Ramos (cell line): ENCODE measurements around the gene MBD2.
"Not testable (repeated sequence)": the region's sequence is repeated elsewhere in the genome, so short reads cannot be mapped to it uniquely, and the experiment has no call there.

Experiments
- in situ Hi-C: fragments of 300-500 bp; cut with MboI; formaldehyde crosslinking; loops from one replicate; pipeline ENCODE4 v1.14.3; 2022; ENCODE audit warnings: low sequenced_read_pairs; ENCODE audit not compliant: unreplicated experiment

MBD2 gene

DNA sequence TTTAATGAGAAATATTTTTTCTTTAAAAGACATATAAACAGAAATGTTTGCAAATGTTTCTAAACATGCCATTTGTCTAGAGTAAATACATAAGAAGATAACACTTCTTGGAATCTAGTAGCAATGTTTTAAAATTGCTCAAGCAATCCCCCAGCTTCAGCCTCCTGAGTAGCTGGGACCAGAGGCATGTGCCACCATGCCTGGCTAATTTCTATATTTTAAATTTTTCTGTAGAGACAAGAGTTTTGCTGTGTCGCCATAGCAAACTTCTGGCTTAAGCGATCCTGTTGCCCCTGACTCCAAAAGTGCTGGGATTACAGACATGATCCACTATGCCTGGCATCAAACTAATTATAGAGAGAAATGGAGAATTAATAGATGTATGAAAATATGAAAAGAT, 14.6 kb upstream of the MBD2 start:
- in situ Hi-C loops: loop anchor here (25.0 kb wide), 1 partner anchor 1198 kb away; no protein-coding TSS in a partner anchor

DNA sequence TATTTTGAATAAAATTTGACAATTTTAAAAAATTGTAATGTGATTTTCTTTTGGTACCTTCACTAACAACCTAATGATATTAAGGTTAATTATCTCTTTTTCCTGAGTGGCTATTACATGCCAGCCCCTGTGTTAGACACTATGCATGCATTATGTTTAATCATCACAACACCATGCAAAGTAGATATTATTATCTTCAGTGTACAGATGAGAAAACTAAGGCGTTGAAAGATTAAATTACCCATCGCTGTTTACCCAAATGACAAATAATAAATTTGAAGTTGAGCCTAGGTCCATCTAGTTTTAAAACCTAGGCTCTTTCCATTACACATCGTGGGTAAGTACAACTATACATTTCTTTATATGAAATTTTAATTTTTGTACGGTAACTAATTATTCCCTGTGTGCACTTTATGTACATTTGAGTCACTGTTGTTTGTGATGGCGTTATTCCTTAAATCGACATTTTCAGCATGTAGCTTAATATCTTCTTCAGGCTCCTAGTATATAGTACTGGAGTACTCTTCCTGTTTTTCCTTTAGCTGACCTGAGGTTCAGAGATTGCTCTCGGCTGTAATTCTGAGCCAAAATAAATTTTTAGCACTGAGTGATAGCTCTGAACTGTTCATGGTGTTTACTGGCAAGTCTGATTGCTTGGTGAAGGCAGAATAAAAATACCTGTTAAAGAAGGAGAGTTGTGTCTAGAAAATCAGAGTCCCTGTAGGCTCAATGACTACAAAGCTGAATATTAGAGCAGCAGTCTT, 13.9 kb upstream of the MBD2 start:
- in situ Hi-C loops: loop anchor here (25.0 kb wide), 1 partner anchor 1199 kb away; no protein-coding TSS in a partner anchor

DNA sequence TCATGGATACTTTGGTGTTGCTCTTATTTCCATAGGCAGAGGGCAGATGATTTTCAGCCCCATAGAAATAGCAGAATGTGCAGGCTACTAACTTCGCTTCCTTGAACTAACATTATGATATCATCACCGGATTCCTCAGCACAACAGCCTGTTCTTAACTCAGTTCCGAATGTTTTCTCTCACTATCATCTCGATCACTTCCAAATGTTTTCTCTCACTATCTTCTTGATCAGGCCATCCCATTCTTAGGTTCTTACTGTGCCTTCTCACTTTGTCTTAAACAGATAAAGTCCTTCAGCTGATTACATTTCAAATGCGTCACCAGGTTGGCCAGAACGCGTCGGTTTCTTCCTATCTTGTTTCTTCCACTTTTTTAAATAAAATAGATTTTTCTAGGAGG, 11.4 kb upstream of the MBD2 start:
- in situ Hi-C loops: loop anchor here (25.0 kb wide), 1 partner anchor 1201 kb away; no protein-coding TSS in a partner anchor

DNA sequence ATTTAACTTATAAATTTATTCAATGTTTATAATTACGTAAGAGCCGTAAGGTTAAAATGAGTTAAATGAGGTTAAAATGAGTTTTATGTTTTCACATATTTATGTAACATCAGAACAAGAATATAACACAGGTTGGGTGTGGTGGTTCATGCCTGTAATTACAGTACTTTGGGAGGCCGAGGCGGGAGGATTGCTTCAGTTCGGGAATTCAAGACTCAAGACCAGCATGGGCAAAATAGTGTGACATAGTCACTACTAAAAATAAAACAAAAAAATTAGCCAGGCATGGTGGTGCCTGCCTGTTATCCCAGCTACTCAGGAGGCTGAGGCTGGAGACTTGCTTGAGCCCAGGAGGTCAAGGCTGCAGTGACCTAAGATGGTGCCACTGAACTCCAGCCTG, 9.3 kb upstream of the MBD2 start:
- in situ Hi-C loops: loop anchor here (25.0 kb wide), 1 partner anchor 1204 kb away; no protein-coding TSS in a partner anchor

DNA sequence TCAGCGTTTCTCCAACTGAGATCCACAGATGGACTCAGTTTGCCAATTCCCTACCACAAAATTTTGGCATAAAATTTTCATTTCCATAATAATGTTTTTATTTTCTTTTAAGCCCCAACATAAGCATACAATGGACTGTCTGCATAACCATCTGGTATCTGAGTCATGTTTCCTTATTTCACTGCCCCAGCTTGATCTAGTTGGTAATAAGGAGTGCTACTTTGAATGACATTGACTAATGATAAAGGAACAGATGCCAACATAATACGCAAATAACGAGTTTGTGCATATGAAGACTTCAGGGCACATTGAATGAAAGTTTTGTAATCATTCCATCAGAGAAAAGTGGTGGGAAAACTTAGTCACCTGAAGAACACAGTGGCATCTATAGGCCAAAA, 8.8 kb upstream of the MBD2 start:
- in situ Hi-C loops: loop anchor here (25.0 kb wide), 1 partner anchor 1204 kb away; no protein-coding TSS in a partner anchor

DNA sequence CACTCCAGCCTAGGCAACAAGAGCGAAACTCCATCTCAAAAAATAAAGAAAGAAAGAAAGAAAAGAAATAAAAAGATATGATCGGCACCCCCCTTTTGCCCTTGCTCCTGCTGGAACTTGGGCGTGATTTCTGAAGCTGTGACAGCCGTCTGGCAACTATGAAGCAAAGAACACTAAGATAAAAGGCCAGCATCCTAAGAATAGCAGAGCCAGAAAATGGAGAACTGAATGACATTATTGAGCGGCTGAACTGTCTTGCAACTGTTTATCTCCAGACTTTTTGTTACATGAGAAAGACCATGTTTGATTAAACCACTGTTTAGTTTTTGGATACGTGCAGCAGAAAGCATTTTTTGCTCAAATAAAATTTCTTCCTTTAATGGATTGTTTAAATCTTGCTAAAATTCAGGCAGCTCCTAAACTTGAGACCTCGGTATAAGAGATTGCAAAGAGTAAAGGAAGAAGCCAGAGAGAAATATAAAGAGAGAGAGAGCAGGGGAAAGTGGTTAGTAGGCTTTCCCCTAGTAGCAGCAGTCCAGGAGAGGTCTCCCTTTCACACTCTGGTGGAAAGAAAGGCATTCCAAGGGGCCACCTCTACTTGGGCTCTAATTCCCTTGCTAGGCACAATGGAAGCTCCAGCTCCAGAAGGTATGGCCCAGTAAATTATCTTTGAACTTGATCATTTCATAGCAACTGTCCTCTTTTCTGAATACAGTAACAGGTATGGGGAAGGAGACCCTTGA, 8.2 kb upstream of the MBD2 start:
- in situ Hi-C loops: loop anchor here (25.0 kb wide), 1 partner anchor 1205 kb away; no protein-coding TSS in a partner anchor

DNA sequence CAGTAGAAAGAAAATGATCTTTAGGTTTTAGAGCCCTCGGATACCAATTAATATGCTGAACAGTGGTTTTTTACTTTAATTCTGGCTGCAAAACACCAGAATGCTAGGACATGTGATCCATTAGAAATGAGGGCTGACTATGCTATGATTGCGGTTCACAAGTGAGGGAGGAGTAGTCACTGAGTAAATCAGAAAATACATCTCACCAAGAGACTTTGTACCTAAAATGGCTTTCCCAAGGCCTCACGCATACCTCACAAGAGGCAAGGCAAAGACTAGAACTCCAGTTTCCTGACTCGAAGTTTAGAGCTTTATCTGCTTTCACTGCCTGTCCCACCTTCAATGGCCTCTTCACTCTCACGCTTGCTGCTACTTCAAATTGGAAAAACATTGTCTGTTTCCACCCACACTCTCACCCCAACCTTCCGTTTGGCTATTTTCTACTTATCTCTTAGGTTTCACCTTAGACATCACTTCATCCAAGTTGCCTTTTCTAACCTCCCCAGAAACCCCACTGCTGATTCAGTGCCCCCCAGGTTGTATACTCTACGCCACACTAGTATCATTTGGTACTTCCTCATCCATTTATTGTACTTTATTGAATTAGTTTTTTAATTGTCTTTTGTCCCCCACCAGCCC, 5.1 kb upstream of the MBD2 start:
- in situ Hi-C loops: loop anchor here (25.0 kb wide), 1 partner anchor 1208 kb away; no protein-coding TSS in a partner anchor

DNA sequence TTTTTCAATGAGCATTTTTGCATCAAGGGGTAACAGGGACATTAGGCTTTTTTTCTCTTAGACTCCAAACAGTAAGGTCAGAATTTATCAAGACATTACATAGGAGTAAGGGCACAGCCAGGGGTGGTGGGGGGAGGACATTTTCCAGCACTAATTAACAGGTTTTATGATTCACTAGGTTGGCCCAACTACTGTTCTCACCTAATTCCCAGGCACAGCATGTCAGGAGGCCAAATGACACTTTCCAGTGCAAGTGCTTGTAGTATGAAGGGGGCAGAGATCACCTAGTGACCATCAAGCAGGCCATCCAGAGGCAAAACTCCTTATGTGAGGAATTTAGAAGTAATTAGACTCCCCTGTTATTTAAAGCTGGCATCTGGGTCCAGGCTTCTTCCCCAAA, 3.9 kb upstream of the MBD2 start:
- in situ Hi-C loops: loop anchor here (25.0 kb wide), 1 partner anchor 1209 kb away; no protein-coding TSS in a partner anchor

DNA sequence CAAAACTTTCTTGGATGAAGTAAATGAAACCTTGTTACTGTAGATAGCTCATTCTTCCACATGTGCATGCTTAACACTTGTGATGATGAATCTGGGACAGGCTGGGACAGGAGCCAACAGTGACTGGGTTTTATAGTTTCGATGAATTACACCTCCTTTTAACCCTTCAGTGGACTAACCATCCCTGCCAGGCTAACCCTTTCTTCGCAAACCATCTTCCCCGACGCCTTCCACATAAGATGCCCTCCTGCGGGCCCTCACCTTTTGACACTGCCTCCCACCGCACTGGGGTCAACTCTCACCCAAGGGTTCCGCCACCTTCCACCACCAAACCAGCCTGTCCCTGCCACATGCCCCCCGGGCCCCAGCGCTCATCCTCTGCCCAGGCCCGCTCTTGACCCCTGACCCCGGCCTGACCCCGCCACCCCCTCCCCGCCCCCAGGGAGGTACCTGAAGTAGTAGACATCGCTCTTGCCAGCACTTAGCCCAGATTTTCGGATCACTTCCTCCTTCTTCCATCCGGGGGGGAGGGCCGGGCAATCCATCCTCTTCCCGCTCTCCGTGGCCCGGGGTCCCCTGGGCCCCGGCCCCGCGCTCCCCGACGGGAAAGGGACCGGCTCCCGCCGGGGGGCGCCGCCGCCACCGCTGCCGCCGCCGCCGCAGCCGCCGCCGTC, 764 bp downstream of the MBD2 start:
- in situ Hi-C loops: loop anchor here (5.0 kb wide), 1 partner anchor 39 kb away; no protein-coding TSS in a partner anchor

DNA sequence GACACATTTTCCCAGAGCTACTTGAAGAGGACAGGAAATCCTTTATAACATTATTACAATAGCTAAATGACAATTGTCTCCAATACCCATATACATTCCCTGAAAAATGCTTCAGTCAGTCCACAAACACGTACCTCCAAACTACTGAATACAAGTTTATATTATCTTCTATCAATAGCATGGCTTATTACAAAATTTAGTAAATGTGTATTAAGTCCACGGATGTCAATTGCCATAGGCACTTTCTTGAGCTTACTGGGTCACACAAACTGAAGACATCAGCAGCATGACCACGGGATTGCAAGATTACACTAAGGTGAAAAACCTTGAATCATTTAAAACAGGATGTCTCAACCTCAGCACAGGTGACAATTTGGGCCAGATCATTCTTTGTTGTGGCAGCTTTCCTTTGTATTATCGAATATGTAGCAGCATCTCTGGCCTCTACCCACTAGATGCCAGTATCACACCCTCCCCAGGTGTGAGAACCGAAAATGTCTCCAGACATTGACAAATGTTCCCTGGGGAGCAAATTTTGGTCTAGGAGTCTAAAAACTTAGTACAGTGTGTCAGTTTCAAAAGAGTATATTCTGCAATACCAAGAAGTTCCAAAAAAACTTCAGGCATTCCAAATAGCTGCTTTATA, 1.4 kb downstream of the MBD2 start:
- in situ Hi-C loops: loop anchor here (5.0 kb wide), 1 partner anchor 39 kb away; no protein-coding TSS in a partner anchor

DNA sequence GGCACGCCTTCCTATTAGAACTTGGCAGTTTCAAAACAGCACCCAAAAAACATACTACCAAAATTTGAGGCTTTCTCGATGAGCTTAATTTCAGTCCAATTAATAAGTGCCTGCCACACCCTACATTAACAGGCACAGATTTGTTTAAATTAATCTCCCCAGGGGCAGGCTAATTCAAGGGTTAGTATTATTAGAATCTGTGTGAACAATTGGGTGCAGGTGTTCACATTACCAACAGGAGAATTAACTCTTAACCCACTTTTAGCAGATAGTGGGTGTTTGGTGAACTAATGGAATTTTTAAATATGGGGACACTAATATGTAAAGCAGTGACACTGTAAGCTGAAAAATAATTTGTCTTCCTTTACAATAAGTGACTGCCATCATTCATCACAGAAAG, 4.1 kb downstream of the MBD2 start:
- in situ Hi-C loops: loop anchor here (5.0 kb wide), 1 partner anchor 42 kb away; no protein-coding TSS in a partner anchor

DNA sequence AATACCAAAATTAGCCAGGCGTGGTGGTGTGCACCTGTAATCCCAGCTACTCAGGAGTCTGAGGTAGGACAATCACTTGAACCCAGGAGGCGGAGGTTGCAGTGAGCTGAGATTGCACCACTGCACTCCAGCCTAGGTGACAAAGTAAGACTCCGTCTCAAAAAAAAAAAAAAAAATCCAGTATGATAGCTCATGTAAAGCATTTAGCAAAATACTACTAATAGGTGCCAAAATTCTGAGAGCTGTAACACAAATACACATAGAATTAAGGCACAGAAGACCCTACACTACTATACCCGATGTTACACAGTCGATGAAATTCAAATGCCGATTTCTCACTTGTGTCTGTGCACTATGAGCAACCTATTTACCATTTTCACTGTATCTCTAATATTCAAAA, 5.7 kb downstream of the MBD2 start:
- in situ Hi-C loops: not testable (repeated sequence)

DNA sequence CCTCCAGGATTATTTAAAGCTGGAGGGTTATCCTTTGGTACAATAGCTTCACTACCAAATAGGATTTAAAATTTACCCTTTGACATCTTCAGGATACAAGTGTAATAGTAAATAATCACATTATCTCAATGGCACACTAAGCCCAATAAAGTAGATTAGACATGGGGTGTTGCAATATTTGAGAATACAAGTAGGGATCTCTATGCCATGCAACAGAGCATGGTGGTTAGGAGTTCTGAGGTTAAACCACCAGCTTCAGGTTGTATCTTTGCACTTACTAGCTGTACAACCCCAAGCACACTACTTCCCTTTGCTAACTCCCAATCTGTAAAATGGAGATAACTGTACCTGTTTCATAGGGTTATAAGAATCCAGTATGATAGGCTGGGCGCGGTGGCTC, 6.2 kb downstream of the MBD2 start:
- in situ Hi-C loops: no loop called here

DNA sequence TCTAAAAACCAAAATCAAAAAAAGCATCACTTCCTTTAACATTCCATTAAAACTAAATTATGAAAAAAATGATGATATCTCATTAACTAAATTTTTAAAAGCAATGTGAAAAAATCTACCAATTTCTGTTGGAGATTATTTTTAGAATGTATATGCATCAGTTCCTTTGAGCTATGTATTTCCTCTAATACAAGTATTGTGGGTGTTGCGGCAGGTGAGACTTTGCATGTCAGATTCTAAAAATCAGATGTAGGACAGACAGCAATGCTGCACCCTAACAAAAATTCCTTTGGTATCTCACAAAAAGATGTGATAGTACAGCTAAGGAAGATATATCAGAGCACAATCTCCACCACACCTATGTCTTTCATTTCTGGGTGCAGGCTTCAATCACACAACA, 6.8 kb downstream of the MBD2 start:
- in situ Hi-C loops: no loop called here

DNA sequence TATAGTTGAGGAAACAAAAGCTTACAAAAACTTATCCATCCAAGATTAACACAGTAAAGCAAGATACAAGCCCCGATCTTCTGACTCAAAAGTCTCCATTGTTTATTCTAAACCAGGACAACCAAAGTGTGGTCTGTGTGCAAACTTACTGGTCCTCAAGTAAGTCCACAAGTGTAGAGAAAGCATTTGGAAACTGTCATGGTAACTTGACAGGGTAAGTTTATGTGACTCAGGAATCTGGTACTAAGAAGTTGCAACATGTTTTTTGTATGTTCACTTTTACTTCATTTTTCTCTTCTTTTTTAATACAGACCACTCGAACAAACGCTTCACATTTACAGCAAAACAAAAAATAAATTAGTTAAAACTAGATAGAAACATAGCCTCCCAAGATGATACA, 9.4 kb downstream of the MBD2 start:
- in situ Hi-C loops: no loop called here

DNA sequence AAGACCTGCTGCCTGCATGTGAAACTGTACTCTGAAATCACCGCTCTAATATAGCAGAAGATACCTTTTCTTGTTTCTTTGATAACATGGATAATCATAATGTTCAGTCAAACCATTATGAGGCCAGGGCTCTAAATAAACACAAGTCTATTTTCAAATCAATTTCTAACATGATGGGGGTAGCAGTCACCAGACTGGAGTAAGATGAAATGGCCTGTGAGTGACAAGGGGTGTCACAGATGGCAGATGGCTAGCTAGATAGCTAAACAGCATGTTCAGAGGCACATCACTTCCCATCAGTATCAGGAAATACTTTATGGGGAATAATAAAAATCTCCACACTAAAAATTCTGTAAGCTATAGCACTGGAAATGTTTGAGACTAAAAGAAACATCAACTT, 14.0 kb downstream of the MBD2 start:
- in situ Hi-C loops: no loop called here

DNA sequence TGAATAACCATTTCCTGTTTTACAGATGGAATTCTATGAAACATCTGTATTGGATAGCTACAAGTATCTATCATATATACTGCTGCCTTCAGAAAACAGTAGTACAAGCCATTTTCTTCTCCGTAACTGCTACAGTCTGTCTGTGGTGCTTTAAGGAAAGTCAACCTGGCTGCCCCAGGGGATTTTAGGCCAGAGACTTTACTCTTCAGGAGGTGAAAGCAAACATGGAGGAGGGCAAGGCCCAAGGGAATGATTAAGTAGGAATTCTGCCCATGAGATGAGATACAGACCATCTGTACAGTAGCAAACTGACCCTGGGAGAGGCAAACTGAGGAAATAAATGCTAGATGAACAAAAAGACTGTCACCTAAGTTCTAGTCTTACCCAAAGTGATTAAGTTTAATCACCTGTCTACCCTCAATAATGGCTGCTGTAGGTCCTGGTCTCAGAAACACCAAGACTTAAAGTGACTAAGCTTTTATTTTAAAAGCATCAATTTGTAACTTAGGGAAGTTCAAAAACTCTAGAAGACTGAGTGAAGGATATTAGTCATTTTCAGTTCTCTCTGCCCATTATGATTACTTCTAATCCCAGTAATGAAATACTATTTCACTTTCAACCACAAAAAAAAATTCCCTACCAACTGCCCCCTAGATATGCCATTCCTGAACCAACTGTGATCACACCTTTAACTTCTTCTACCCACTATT, 14.8 kb downstream of the MBD2 start:
- in situ Hi-C loops: no loop called here

DNA sequence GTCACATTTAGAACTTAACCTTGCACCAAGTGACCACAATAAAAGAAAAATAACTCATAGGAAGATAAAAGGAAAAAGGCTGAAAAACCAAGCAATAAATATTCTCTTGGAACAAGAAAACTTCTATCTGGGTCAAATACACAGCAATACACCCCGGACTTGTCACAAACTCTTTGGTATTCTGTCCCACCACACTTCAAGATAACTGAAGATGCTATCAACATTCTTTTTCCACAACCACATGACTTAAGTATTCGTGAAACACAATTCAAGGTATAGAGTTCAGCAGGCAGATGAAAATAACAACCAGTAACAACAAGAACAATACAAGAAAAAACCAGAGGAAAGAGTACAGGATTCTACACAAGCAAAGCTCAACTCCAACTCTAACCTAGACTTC, 18.0 kb downstream of the MBD2 start:
- in situ Hi-C loops: no loop called here

DNA sequence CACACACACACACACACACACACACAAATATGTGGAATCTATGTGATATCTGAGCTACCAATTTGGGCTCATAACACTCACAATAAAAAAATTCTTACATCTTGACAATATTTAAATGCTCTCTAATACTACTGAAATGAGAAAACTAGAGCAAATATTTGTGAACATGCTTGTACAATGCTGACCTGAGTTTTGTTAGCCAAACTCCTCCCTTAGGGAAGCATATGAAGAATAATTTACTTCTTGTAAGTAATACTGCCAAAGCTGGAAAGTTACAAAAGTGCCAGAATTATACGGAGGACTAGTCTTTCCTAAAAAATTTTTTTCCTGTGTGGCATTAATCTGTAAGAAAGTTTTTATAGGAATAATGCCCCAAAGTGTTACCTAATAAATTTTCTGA, 18.5 kb downstream of the MBD2 start:
- in situ Hi-C loops: no loop called here
